LoVo (cell line): ENCODE results near the gene RASSF4.
A peak's percentile ranks its signal among the peaks of the same experiment; 100 is the strongest.

Source experiments
- DNase-seq: peaks from one replicate; pipeline ENCODE4 v3.0.0-alpha.2; 2016; ENCODE audit warnings: low spot score

The RASSF4 gene

DNA sequence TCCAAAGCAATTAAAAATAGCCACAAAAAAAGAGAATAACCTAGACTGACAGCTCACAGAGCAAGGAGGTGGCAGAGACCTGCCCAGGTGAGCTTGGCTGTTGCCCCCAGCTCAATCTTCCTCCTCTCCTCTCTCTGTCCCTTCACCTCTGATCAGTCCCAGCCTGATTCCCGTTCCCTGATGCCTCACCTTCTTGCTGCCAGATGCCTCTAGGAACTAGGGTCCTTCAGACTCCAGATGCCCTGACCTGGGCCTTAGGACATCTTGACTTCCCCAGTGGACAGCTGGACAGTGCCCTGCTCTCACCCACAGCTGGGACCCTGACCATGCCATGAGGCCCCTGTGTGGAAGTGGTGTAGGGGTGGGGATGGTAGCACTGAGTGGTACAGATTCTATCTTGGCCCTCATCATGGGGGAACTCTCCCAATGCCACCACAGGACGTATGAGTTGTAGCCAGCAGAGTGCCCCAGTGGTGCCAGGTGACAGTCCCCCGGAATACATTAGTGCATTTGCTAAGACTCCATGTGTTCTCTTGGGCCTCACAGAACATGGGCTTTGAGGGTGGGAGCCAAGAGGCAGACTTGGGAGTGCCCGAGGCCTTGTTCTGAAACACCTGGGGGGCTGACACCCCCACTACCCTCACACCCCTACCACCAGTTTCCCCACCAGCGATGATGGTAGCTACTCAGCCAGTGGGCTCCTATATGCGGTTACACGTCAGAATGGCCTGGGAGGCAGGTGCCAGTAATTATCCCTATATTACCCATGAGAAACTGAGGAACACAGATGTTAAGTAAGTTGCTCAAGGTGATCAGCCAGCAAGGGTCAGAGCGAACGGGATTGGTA is 17.0 kb downstream of the RASSF4 start:
- no peak for DNase-seq

DNA sequence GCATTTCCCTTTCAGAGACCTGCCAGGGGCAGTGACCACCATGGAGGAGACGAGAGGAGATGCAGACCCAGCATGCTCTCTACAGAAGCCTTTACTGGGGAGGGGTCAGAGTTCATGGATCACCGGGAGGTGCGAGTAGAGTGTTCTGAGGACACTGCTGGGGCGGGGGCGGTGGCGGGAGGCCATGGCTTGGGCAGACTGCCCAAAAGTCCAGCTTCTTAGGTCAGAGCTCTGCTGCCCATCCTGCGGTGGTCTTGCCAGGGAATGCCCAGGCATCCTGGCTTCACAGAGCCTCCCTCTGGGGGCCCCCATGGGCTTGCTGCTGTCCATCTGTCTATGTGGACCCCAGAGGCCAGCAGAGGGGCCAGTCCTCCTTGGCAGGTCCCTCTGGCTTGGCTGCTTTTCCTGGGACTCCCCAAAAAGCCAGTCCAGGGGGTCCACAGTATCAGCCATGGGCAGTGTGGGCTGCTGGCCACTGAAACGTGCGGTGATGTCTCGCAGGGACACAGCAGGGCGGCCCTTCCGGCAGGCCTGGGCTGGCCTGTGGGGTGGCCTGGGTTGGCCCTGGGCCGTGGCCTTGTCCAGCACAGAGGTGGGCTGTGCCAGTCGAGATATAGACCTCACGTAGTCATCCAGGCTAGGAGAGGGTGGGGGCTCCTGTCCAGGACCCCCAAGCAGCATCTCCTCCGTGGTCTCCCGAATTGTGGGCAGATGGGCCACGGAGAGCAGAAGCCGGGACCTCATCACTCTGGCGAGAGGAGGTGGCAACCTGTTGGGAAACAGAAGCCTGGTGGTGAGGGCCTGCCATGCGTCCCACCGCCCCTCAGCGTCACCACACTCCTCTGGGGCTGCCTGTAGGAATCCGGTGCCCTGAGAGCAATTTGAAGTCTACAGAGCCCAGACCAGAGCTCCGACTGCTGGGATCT is 17.9 kb downstream of the RASSF4 start:
- no peak for DNase-seq

DNA sequence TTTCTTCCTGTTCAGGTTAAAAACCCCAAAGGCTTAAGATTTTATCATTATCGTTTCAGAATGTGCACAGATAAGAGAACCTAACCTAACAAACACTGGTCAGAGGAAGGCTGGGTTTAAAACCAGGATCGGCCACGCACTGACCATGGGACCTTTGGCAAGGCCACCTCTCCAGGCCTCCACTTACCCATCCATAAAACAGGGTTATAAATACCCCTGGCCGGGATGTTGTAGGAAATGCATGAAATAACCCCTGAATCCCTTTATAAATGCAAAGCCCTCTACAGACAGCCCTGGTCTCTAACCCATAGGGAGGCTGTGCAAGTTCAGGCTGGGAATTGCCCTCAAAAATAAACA is 18.6 kb downstream of the RASSF4 start:
- DNase-seq = no peak

DNA sequence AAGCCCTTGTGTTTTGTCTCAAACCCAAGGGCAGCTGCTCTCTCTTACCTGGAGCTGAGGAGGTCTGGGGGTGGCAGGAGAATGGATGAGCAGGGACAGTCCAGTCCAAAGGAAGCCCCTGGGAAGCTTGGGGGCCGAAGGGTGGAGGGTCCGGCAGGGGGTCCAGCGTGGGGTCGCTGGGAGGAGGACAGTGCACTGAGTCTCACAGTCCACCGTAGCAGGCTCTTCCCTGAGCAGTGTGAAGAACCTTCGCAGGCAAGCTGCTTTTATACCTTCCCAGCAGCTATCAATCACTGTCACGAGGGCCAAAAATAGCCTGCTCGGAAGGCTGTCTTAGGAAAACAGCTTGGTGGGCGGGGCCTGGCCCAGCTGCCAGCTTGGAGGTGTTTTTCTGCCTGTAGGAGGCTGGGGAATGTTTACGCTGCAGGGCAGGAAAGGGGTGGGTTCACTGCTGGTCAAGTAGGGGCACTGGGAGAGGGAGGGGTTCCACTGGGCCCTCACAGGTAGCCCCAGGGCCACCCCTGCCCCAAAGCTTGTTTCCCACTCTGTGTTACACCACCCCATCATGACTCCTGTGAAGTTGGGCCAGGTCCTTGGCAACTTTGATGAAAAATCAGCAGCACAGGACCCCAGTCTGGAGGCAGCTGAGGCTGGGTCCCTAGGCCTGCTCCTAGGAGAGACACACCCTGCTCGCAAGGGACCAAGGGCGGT is 19.1 kb downstream of the RASSF4 start, which contains the start of gene DEPP1:
Gene DEPP1 (minus strand): TSS at position 240 of the 711 bp plus-strand sequence. CDS start 779 bp downstream, outside the sequence.
- peak; percentile 84 for DNase-seq

DNA sequence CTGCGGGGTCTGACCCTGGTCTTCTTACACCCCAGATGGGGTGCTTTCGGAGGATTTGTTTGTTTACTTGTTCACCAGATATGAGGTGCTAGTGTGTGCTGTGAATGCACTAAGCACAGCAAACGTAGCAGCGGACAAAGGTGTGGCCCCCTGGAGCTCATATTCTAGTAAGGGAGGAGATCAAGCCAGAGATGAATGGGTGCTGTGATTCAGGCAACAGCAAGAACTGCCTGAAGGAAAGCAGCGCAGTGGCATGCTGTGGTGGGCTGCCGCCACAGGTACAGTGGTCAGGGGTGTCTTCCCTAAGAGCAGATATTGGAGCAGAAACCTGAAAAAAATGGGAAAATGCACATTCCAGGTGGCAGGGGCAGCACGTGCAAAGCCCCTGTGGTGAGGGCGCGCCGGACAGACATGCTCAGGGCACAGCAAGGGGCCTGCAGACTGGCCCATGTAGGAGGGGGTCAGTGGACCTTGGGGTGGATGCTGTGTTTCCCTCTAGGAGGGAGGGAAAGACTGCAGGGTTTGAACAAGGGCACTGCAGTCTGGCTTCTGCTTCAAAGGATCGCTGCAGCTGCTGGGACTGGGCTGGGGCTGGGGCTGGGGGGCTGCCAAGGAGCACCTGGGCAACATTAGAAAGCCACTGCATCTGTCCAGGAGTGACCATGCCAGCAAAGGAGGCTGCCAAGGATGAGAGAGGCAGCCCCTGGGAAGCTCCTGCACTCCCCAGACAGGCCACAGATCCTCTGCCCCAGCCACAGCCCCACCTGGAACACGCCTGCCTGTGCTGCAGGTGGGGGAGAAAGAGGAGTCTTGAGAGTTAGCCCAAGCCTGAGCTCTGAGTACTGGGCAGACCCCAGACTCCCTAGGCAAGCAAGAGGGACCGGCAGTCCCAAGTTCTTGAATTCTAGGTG is 19.9 kb downstream of the RASSF4 start:
- DNase-seq = no peak

DNA sequence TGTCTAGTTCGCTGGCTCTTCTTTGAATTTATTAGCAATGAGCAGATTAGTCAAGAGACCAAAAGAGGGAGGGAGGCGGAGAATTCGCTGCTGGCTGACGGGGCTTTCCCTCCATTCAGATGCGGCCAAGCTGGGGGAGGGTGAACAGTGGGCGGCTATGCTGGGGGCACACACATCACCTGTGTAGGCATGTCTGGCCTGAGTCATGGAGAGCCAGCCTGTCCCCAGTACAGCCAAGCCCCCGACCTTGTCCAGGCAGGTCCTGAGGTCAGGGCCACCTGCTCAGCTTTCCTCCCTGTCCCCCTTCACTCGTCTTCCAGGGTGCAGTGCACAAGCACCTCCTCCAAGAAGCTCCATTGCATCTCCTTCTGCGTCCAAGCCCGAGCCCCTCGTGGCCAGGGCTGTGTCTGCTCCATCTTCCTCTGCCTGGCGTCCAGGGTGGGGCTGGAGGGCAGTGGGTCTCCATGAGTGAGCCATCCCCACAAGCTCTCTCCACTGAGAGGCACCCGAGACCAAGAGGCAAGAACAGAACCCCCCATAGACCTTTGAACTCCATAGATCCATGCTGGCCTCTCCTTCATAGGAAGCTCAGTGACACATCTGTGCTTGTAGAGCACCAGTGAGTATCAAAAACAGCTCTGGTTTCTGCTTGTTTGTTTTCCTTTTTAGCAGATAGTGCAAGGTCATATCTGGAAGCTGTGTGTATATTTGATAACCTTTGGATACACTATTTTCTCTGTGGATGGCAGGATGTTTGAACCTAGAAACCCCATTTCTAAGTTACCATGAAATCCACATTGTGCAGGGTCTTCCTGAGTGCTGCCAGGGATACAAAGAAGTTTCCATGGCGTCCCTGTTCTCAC is 20.9 kb downstream of the RASSF4 start:
- no peak for DNase-seq

DNA sequence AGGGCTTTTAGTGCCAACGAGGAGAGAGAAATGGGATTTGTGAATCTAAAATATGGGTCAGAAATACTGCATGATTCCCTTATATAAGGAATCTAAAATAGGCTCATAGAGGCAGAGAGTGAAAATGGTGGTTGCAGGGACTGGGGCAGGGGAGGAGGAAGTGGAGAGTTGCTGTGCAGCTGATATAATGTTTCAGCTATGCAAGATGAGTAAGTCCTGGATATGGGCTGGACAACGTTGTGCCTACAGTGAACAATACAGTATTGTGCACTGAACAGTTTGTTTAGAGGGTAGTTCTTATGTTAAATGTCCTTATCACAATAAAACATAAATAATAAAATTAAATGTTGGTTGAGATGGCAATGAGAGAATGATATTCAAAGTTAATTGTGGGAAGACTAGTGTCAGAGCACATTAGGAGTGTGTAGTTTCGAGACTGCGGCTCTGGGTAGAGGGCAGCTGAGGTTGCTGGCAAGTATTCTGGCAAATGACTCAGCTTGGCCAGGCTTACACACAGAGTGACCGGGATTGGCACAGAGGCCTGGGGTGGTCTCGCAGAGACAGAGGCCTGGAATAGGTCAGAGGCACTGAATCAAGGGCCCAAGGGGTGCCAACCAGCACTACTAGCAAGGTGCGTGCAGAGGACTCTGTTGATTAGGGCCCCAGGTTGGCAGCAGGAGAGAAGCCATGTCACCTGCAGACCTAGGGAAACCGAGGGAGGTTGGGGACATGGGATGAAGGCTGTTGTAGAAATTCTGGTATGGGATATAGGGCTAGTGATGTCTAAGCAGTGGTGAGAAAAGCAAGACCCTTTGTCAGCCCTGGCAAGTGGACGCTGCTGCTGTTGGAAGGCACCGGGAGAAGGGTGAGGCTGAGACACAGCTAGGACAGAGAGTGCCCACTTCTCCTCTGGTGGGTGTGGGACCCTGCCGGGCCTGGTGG is 21.8 kb downstream of the RASSF4 start:
- peak; percentile 46 for DNase-seq

DNA sequence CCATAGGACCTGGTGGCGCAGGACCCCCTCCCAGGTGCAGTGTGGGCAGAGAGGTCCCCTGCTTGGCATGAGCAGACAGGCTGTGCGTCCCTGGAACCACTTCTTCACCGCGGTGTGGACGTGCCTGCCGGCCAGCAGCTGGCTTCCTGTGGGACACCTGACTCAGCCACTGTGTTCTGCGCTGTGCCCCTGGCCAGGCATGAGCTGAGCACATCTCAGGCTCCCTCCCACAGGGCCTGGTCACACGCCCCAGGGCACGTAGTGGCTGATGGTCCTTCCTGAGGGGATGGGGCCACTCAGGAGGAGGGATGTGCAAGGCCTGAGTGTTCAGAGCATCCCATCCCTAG is 22.5 kb downstream of the RASSF4 start:
- no peak for DNase-seq

DNA sequence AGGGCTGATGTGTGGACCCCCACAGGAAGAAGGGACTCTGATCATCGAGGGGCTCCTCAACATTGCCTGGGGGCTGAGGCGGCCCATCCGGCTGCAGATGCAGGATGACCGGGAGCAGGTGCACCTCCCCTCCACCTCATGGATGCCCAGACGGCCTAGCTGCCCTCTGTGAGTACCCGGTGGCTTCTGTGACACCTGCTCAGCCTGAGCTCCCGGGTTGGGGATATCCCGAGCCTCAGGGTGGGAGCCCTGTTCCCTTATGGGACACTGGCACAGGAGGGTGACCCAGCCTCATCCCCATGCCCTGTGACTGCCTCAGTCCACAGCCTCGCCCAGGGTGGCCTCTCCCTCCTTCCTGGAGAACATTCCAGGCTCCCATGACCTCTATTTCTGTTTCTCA is 22.9 kb downstream of the RASSF4 start:
- DNase-seq = no peak

DNA sequence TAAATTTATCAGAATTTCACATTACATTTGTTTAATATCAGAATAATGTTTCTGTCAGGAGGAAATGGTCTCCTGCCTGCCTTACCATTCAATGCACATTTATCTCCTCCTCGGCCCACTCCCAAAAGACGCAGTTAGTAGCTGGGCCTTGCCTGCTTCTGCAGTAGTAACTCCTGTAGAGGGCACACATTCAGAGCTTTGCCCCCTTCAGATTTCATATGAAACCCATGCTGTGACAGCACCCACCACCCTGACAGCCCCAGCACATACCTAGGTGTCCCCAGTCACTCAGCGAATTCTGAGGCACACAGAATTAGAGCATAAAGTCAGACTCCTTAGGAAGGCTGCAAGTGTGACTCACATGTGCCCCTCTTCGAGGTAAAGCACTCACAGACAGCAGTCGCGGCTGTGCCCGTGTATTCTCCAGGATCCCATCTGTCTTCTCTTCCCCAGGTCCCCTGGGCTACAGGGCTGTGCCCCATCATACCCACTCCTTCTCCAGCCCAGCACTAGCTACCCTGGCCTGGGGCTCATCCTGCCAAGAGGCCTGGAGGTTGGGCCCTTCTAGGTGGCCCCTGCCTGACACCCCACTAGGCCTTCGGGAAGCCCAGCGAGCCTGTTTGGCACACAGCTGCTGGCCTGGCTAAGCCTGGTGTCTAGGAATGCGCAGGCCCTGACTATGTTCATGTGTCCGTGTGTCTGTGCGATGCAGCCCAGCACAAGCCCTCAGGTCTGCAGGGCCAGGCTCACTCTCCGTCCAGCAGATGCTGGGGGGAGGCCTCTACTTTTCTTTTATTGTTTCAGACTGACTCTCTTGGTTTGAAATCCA is 23.7 kb downstream of the RASSF4 start:
- DNase-seq = no peak

DNA sequence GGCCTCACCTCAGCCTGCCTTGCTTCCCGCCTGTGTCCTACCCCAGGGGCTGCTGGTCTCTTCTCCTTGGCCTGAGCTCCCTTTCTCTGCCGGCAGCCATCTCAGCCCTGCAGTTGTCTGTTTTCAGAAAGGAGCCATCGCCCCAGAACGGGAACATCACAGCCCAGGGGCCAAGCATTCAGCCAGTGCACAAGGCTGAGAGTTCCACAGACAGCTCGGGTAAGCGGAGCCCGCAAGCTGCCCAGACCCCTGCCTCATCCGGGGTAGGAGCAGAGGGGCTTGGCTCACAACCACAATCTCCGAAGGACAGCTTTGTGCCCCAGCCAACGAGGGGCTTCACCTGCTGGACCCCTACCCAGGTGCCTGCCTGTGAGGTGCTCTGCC is 24.3 kb downstream of the RASSF4 start:
- DNase-seq = no peak

DNA sequence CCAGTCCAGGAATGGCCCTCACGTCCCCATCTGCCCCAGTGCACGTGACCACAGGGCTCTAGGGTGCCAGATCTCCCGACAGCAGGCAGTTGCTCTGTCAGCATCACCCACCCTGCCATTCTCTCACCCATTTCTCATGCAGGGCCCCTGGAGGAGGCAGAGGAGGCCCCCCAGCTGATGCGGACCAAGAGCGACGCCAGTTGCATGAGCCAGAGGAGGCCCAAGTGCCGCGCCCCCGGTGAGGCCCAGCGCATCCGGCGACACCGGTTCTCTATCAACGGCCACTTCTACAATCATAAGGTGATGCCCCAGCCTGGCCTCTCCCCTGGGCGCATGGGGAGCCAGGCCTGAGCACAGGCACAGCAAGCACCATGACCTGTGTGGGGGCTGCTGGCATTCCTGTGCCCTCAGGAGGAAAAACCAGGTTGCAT is 25.1 kb downstream of the RASSF4 start:
- no peak for DNase-seq

DNA sequence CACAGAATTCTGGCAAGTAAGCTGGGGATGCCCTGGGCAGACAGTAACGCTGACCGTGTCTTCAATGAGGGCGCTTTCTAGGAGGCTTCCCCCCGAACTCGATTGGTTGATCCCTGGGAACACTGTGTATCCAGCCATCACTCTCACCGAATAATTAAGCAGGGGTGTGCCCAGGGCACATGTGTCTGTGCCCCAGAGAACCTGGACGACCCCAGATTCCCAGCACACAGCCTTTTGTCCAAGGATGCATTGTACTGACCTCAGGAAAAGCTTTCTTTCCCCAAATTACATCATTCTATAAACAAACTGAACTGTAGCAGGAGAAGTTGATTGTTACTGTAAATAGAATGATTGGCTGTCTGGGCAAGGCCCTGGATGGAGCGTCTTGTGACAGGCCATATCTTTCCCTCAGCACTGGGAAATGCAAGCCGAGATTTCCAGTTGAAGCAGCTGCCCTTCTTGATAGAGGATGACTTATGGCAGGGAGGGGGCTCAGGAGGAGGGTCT is 25.6 kb downstream of the RASSF4 start:
- no peak for DNase-seq

DNA sequence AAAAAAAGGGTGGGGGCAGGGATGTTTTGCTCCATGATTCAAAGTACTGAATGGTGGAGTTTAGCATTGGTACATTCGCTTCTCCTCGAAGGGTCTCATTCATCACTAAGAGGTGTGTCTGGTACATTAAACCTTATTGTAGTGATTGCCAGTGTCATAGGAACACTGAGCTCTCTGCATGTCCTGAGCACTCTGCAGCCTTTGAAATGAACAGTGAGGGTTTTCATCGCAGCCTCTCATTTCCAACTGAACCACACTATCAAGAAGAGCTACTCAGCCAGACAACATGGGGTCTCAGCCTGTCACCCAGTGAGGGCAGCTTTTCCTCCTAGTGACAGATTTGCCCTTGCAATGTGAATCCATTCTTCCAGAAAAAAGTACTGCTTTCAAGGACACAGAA is 26.6 kb downstream of the RASSF4 start:
- DNase-seq = no peak

DNA sequence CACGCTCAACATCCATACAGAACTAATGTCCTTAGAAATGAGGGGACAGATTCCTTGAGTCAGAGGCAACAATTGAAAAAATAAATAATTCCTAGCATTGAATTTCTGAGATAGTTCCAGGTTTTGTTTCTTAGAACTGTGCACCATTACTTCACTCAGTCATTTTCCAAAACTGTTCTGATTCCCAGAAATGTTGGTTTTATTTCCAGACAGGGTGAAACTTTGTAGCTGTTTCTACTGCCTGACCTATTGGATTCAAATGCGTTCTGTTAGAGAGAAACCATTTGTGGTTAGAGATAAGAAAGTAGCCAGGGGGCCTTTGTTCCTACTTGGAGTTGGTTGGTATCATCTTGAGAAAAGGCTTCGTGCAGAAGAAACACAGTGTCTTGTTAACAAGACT is 27.1 kb downstream of the RASSF4 start:
- DNase-seq = no peak

DNA sequence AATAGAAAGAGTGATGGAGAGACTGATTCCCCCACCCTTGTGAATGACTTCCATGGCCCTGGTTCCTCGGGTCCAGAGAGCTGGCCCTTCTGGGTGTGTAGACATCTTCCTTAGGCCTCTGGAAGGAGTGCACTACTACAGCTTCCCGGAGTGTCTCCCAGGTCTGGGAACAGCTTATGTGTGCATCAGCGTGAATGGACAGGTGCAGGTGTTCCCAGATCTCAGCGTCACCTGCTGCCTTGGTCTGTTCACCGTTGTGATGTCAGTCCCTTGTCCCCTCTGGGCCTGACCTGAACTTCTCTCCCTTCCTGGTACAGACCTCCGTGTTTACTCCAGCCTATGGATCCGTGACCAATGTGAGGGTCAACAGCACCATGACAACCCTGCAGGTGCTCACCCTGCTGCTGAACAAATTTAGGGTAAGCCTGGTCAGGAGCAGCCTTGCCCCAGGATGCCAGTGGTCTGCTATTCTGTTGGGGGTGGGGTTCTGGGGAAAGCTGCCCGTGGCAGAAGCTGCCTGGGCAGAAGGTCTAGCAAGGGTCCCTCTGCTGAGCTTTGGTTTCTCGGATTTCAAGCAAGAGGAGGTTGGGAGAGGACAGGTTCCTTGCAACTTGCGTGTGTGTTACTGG is 29.5 kb downstream of the RASSF4 start:
- DNase-seq = no peak

DNA sequence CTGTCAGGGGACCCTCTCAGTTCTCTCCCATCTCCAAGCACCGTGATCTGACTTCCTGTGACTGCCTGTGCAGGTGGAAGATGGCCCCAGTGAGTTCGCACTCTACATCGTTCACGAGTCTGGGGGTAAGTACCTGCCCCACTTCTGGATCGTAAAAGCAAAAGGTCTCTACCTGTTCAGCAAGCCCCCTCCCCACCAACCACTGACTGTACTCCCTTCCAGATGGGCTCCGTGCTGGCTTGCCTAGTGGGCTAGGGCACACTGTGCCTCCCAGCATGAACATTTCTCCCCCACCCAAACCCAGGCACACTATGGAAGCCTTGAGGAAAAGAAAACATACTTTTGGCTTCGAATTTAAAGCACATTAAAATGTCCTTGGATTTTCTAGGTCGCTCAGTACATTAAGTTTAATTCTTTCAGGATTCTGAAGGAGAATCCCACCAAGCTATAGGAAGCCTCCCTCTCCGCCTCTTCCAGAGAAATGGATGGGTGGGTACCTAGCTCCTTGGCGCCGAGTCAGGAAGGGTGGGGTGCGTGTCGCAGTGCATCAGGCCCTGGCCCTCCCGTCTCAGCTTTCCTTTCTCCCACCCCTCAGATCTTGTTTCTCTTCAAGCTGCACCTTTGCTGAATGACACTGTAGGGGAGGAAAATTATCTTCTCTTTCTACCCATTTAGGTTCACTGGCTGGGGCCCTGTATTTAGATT is 30.1 kb downstream of the RASSF4 start:
- DNase-seq = no peak
